ENCODE data around the gene PPP1R1C.

The PPP1R1C gene

GRCh38 chr2:182090486-182090885 is 104.8 kb downstream of the PPP1R1C start:
- in situ Hi-C loops (cut with MboI; ENCODE audit: low sequenced_read_pairs), result loop anchor here (25.0 kb wide), 2 partner anchors 328 to 1003 kb away; no protein-coding TSS in a partner anchor

DNA sequence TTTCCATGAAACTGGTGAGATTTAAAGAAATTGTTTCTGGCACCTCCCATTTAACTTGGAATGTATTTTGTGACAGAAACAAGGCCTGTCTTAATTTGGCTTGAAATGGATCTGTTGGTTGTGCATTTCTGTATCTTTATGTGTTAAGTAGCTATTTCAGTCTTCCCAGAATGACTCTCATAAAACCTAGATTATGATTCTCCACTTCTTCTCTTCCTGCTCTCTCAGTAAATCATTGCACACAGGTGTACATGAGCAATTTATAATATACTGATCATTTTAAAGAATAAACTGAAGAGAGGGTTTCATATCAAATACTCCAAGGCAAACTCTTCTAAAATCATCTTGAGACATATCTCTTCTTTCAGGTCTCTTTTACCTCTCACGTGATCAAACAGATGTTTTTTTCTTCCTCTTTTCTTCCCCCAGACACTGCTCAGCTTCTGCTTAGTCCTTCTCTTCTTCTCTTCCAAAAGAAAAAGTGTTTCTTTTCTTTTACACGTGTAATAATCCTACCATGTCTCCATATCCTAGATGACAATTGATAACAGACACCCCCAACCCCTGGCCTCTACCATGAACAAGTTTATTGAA is 112.0 kb downstream of the PPP1R1C start:
- in situ Hi-C loops (cut with MboI; ENCODE audit: low sequenced_read_pairs), result loop anchor here (25.0 kb wide), 2 partner anchors 335 to 1010 kb away; no protein-coding TSS in a partner anchor

- in situ Hi-C loops (cut with MboI; ENCODE audit: low sequenced_read_pairs), result loop anchor here (25.0 kb wide), 2 partner anchors 336 to 1011 kb away; no protein-coding TSS in a partner anchor
Measured at GRCh38 chr2:182098648-182099047, 113.0 kb downstream of the PPP1R1C start.

- in situ Hi-C loops (cut with MboI; ENCODE audit: low sequenced_read_pairs), result no loop called here
Measured at GRCh38 chr2:182101263-182101662, 115.6 kb downstream of the PPP1R1C start.

GRCh38 chr2:182103526-182103925 is 117.9 kb downstream of the PPP1R1C start:
- in situ Hi-C loops (cut with MboI; ENCODE audit: low sequenced_read_pairs), result no loop called here

DNA sequence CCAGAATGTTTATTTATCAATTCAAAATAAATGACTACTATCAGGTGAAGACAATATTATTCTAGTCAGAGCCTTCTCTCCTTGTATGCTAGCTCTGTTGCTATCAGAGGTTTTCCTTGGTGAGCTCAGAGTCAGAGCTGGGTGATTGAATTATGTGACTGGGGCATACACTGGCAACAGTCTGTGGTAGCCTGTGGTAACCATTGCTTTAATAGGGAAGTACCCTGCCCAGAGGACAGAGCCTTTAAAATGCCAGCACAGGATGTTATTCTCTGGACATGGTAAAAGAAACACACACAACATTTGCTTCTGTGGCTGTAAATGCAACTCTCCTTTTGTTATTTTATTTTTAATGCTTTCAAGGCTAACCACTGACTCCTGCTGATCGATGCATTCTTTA is 124.7 kb downstream of the PPP1R1C start:
- in situ Hi-C loops (cut with MboI; ENCODE audit: low sequenced_read_pairs), result no loop called here

DNA sequence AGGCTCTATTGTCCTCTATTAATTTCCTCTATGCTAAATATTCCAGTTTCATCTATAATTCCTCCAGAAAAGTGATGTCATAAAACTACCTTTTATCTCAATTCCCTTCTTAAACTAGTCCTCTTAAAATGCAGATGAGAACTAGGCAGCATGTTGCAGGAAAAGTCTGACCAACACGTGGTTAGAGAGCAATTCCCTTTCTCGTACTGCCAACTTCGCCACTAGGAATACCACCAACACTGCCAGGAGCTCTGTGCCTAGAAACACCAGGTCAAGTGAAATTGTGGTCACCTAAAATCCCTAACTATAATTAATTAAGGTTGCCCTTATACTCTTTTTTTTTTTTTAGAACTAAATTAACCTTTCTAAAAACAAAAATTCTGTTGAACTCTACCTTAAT is 127.7 kb downstream of the PPP1R1C start:
- in situ Hi-C loops (cut with MboI; ENCODE audit: low sequenced_read_pairs), result no loop called here

- in situ Hi-C loops (cut with MboI; ENCODE audit: low sequenced_read_pairs), result no loop called here
Measured at GRCh38 chr2:182115258-182115657, 129.6 kb downstream of the PPP1R1C start.

DNA sequence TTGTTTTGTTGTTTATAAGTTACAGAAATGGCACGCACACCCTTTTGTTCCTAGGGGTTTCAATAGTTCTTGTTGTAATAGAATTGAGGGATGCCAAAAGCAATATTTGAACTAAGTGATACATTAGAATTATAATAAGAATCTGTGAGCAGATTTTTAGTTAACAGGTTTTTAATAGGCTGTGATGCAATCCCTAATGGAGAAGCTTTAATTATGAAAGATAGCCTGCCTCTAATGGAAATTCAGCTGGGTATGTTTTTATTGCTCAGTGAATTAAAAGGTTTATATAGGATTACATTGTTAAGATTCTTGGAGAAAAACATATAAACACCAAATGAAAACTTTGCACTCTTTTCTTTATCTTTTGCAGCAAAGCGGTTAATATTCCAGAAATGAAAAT is 131.1 kb downstream of the PPP1R1C start:
- in situ Hi-C loops (cut with MboI; ENCODE audit: low sequenced_read_pairs), result no loop called here

DNA sequence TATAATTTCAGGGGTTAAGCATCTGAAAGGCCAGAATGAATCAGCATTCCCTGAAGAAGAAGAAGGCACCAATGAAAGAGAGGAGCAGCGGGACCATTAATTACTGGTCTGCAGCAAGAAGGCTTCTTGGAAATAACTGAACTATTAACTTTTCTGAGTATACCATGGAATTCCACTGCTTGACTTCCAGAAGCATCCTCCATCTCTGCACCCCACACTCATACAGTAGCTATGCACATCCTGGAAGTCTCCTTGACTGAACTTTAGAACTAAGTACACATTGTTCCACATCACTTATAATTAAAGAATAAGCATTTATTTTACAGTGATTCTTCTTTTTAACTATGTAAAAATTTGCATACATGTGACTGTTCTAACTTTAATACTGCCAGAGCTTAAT is 131.5 kb downstream of the PPP1R1C start:
- in situ Hi-C loops (cut with MboI; ENCODE audit: low sequenced_read_pairs), result no loop called here

GRCh38 chr2:182128821-182129707 is 143.4 kb downstream of the PPP1R1C start:
- in situ Hi-C loops (cut with MboI; ENCODE audit: low sequenced_read_pairs), result no loop called here

GRCh38 chr2:182132605-182133004 is 147.0 kb downstream of the PPP1R1C start:
- in situ Hi-C loops (cut with MboI; ENCODE audit: low sequenced_read_pairs), result no loop called here

DNA sequence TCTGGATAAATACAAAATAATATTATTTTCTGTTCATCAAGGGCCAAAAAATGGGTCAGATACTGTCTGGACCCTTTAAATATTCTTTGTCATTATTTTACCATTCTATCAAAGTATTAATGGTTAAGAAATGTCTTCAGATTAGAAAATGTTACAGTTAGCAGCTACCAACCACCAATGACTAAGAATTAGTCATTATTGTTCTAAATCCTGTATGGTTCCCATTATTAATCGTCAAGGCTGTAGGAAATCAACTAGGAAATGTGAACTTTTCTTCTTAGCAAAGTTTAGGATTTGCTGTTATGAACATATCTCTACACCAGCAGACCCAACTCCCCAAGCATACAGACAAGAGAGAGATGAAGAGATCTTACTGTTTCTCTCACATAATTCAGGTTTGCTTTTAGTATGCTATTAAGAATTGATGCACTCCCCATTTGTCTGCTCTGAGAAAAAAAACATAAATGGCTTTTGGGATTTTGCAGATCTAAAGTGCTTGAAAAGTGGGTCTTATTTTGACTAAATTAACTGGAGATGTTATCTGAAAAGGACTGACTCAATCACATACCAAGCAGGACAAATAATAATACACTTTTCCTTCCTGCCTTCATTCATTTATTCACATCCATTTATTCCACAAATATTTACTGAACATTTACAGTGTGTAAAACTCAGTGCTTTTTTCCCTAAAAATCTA is 147.7 kb downstream of the PPP1R1C start:
- in situ Hi-C loops (cut with MboI; ENCODE audit: low sequenced_read_pairs), result no loop called here

DNA sequence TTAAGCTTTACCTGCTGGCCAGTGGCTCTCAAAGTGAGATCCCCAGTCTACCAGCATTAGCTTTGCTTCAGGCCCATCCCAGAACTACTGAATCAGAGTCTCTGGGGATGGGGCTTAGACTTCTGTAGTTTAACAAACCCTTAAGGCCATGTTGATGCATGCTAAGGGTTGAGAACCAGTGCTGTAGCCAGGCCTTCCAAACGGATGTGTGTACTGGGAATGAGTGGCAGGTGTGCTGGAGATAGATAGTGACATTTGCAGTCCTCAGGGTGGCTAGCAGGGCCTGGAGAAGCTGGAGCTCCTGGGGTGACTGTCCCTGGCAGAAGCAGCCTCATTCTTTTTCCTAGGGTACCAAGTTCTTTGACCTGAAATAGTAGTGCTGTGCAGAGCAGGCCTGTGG is 148.5 kb downstream of the PPP1R1C start:
- in situ Hi-C loops (cut with MboI; ENCODE audit: low sequenced_read_pairs), result no loop called here

DNA sequence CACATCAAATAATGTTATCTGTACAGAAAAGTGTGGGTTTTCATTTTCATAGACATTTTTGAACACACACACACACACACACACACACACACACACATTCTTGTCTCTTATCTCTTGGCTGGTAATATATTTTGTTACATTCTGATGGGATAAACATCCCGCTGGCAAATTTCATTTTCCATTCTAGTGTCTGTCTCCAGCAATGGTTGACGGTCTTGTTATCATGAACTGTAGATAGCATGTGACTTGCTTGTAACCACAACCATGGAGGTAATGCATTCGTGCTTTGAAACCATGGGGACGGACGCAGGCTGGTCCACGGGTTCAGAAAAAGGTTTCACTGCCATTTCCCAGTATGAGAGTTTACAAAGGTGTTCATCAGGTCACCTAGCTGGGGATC is 156.4 kb downstream of the PPP1R1C start:
- in situ Hi-C loops (cut with MboI; ENCODE audit: low sequenced_read_pairs), result no loop called here

GRCh38 chr2:182144041-182144775 is 158.6 kb downstream of the PPP1R1C start:
- in situ Hi-C loops (cut with MboI; ENCODE audit: low sequenced_read_pairs), result no loop called here

DNA sequence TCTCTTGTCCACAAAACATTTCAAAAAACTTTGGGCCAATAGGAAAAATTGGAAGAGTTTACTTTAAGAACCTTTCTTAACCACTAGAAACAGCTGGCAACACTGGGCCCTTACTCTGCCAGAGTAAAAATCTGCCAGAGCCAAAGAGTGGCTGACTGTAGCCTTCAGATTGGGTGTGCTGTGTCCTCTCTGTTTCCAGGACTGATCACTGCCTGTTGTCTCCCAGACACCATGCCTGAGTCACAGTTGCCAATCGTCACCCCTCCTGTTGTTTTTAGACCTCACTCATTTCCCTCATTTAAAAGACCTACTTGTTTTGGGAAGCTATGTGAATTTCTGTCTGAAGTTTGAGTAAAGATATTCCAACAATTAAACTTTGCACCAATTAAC is 159.1 kb downstream of the PPP1R1C start:
- in situ Hi-C loops (cut with MboI; ENCODE audit: low sequenced_read_pairs), result no loop called here

DNA sequence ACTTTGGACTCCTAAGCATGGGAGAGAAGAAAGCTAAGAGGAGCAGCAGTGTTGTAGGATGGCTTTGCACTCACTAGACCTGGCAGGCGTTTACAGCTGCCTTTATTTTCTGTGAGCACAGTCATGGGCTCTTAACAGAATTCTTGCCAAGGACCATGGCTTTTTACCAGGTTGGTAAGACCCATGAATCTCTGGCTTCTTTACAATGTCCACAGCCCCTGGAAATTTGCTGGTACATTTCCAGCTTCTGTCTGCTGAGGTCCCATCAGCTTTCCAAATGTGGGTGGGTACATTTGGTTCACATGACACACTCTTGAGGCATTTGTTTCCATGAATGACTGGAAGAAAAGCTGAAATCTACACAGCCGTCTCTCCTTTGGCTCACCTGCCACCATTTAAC is 162.7 kb downstream of the PPP1R1C start:
- in situ Hi-C loops (cut with MboI; ENCODE audit: low sequenced_read_pairs), result no loop called here

- in situ Hi-C loops (cut with MboI; ENCODE audit: low sequenced_read_pairs), result no loop called here
Measured at GRCh38 chr2:182163878-182164277, 178.2 kb downstream of the PPP1R1C start.

DNA sequence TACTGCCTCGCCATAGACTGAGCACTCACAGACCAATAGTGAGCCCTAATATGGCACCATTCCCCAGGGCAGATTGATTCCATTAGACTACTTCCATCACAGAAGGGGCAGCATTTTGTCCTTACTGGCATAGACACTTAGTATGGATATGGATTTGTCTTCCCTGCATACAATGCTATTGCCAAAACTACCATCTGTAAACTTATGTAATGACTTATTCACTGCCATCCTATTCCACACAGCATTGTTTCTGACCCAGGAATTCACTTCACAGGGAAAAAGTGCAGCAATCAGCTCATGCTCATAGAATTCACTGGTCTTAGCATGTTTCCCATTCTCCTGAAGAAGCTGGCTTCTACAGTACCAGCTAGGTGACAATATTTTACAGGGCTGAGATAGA is 179.0 kb downstream of the PPP1R1C start:
- in situ Hi-C loops (cut with MboI; ENCODE audit: low sequenced_read_pairs), result no loop called here

GRCh38 chr2:182165202-182165601 is 179.5 kb downstream of the PPP1R1C start:
- in situ Hi-C loops (cut with MboI; ENCODE audit: low sequenced_read_pairs), result no loop called here
